IMR-90 (cell line): ENCODE results near the gene ACTR5.

Experiments used
- BHLHE40 ChIP-seq: fragments of 150-350 bp; IDR thresholded peaks from 2 replicates; pipeline ENCODE4 v1.6.1; 2016; ENCODE audit warnings: mild to moderate bottlenecking, low read depth, low read length
- CEBPB ChIP-seq: IDR thresholded peaks from 2 replicates; pipeline ENCODE4 v1.6.1; 2012; ENCODE audit warnings: low read depth, low read length, improper control_type of control experiment
- CHD1 ChIP-seq: IDR thresholded peaks from 2 replicates; pipeline ENCODE4 v1.6.1; 2012; ENCODE audit warnings: low read depth, low read length, improper control_type of control experiment
- CTCF ChIP-seq: conservative IDR thresholded peaks from 2 replicates; pipeline ENCODE4 v1.5.1; 2012; ENCODE audit warnings: mild to moderate bottlenecking, low read depth, low read length, improper control_type of control experiment
- ELK1 ChIP-seq: fragments of 150-350 bp; IDR thresholded peaks from 2 replicates; pipeline ENCODE4 v1.6.1; 2016; ENCODE audit warnings: low read depth, mild to moderate bottlenecking, low read length, moderate library complexity, borderline replicate concordance
- FOS ChIP-seq: fragments of 150-350 bp; IDR thresholded peaks from 2 replicates; pipeline ENCODE4 v1.6.1; 2016; ENCODE audit warnings: low read depth, low read length
- MAFK ChIP-seq: IDR thresholded peaks from 2 replicates; pipeline ENCODE4 v1.6.1; 2012; ENCODE audit warnings: low read depth, low read length, improper control_type of control experiment
- POLR2A ChIP-seq: IDR thresholded peaks from 2 replicates; pipeline ENCODE4 v1.6.1; 2012; ENCODE audit warnings: mild to moderate bottlenecking, low read depth, low read length
- RAD21 ChIP-seq: IDR thresholded peaks from 2 replicates; pipeline ENCODE4 v1.6.1; 2012; ENCODE audit warnings: low read length, improper control_type of control experiment
- RCOR1 ChIP-seq: IDR thresholded peaks from 2 replicates; pipeline ENCODE4 v1.6.1; 2012; ENCODE audit warnings: mild to moderate bottlenecking, low read length, improper control_type of control experiment; ENCODE audit not compliant: insufficient replicate concordance
- RFX5 ChIP-seq: IDR thresholded peaks from 2 replicates; pipeline ENCODE4 v1.8.0; 2012; ENCODE audit warnings: low read depth, mild to moderate bottlenecking, low read length, moderate library complexity
- USF2 ChIP-seq: fragments of 150-350 bp; IDR thresholded peaks from 2 replicates; pipeline ENCODE4 v1.6.1; 2017; ENCODE audit warnings: mild to moderate bottlenecking, antibody characterized with exemption, low read length, low read depth

GRCh38 chr20:38723017-38723847 lies 25.0 kb upstream of the ACTR5 start:
- no peak for TF ChIP-seq CTCF
- no peak for TF ChIP-seq POLR2A
- TF ChIP-seq RAD21 = no peak
- no peak for TF ChIP-seq BHLHE40
- TF ChIP-seq CEBPB = no peak
- no peak for TF ChIP-seq ELK1
- TF ChIP-seq MAFK = no peak
- TF ChIP-seq FOS = no peak
- no peak for TF ChIP-seq RCOR1
- no peak for TF ChIP-seq RFX5
- TF ChIP-seq CHD1 = no peak
- no peak for TF ChIP-seq USF2
